Gastroesophageal sphincter (tissue), 3 donors: ENCODE measurements around the gene RIPOR3.

Source experiments
- EP300 ChIP-seq: sonication (generic); formaldehyde crosslinking; IDR thresholded peaks from one replicate; pipeline ENCODE4 v1.6.1; 2017; ENCODE audit warnings: antibody characterized with exemption, mild to moderate bottlenecking
- POLR2A ChIP-seq, 2 donors: fragments of 450-650 bp; IDR thresholded peaks; one replicate each; pipeline ENCODE4 v1.6.1; 2017; ENCODE audit warnings: antibody characterized with exemption in 2 of 2, mild to moderate bottlenecking in 2 of 2, moderate library complexity in 1 of 2
- POLR2AphosphoS5 ChIP-seq: sonication (generic); formaldehyde crosslinking; IDR thresholded peaks from one replicate; pipeline ENCODE4 v1.6.1; 2017; ENCODE audit warnings: antibody characterized with exemption
- TF ChIP-seq, protein P1 (sequence below), 4 experiments: fragments of 200-600 bp in 2 of 4; fragments of 450-650 bp in 2 of 4; sonication (generic) in 1 of 4; IDR thresholded peaks; one replicate each; pipeline ENCODE4 v1.5.1; 2017 to 2019; ENCODE audit warnings: antibody characterized with exemption in 4 of 4, mild to moderate bottlenecking in 2 of 4, moderate library complexity in 2 of 4

DNA sequence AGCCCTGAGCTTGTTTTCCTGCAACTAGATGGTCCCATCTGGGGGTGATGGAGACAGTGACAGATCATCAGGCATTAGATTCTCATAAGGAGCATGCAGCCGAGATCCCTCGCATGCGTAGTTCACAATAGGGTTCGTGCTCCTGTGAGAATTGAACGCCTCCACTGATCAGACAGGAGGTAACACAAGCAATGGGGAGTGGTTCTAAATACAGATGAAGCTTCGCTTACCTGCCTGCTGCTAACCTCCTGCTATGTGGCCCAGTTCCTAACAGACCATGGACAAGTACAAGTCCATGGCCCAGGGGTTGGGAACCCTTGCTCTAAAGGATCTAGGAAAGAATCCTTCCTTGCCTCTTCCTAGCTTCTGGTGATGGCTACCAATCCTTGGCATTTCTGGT lies 42.7 kb downstream of the RIPOR3 start:
- TF ChIP-seq POLR2A (IDR thresholded peaks at IDR 0.05) (no peak), POLR2AphosphoS5 (no peak), EP300 (no peak)
- TF ChIP-seq, protein P1, sequence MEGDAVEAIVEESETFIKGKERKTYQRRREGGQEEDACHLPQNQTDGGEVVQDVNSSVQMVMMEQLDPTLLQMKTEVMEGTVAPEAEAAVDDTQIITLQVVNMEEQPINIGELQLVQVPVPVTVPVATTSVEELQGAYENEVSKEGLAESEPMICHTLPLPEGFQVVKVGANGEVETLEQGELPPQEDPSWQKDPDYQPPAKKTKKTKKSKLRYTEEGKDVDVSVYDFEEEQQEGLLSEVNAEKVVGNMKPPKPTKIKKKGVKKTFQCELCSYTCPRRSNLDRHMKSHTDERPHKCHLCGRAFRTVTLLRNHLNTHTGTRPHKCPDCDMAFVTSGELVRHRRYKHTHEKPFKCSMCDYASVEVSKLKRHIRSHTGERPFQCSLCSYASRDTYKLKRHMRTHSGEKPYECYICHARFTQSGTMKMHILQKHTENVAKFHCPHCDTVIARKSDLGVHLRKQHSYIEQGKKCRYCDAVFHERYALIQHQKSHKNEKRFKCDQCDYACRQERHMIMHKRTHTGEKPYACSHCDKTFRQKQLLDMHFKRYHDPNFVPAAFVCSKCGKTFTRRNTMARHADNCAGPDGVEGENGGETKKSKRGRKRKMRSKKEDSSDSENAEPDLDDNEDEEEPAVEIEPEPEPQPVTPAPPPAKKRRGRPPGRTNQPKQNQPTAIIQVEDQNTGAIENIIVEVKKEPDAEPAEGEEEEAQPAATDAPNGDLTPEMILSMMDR (IDR thresholded peaks at IDR 0.05): no peak
